ENCODE results near the gene ANO3. TPM values are rescaled to one million over a fixed set of nuclear protein-coding genes. Genes with fewer than 3 reads are reported as not detected.

The ANO3 gene
- total and polyA plus RNA-seq, 2 experiments from 2014 or later: 0.10 to 0.32 TPM

GRCh38 chr11:26569646-26570045 is 237.7 kb downstream of the ANO3 start:
- Histone ChIP-seq H3K9me2 (ENCODE audit: insufficient read depth) (no peaks in the 10 kb centered on the region), H3K27me3 (replicated peaks; ENCODE audit: insufficient read depth) (no peaks in the 10 kb centered on the region), H3K9ac (no peak overlapping the region), H3K4me2 (ENCODE audit: unreplicated experiment) (no peak overlapping the region), H3F3A (ENCODE audit: insufficient read depth) (no peaks in the 10 kb centered on the region), H4K20me1 (ENCODE audit: insufficient read depth) (no peaks in the 10 kb centered on the region), H3K27ac (no peak overlapping the region), H3K4me3 (no peak overlapping the region), H3K79me2 (ENCODE audit: insufficient read depth) (no peaks in the 10 kb centered on the region), H2AFZ (no peak overlapping the region), H3K9me3 (ENCODE audit: low read depth) (no peaks in the 10 kb centered on the region), H3K36me3 (ENCODE audit: low read depth) (no peaks in the 10 kb centered on the region), H3K4me1 (ENCODE audit: insufficient read depth) (no peaks in the 10 kb centered on the region)
- no peak for DNase-seq
- TF ChIP-seq EZH2phosphoT487 (IDR thresholded peaks at IDR 0.05; ENCODE audit: insufficient read depth, low read depth): no peak
- no peak for TF ChIP-seq EZH2 (IDR thresholded peaks at IDR 0.05; ENCODE audit: insufficient read depth, poor library complexity, severe bottlenecking)
- in situ Hi-C loops (cut with MboI): no loop called here
- WGBS, 2 experiments (ENCODE audit: low coverage in 1 of 2, low lambda C conversion rate in 2 of 2, missing lambda C conversion rate in 2 of 2): 74 to 83% methylated on average over 2 of the region's 2 CpGs

- Histone ChIP-seq H3F3A (ENCODE audit: insufficient read depth) (no peaks in the 10 kb centered on the region), H4K20me1 (ENCODE audit: insufficient read depth) (no peaks in the 10 kb centered on the region), H3K27me3 (replicated peaks; ENCODE audit: insufficient read depth) (no peaks in the 10 kb centered on the region), H2AFZ (no peak within 1 kb of the TSS), H3K9ac (no peak within 1 kb of the TSS), H3K9me2 (ENCODE audit: insufficient read depth) (no peaks in the 10 kb centered on the region), H3K36me3 (ENCODE audit: low read depth) (no peaks in the 10 kb centered on the region), H3K4me1 (ENCODE audit: insufficient read depth) (no peaks in the 10 kb centered on the region), H3K79me2 (ENCODE audit: insufficient read depth) (no peaks in the 10 kb centered on the region), H3K4me2 (ENCODE audit: unreplicated experiment) (no peak within 1 kb of the TSS), H3K9me3 (ENCODE audit: low read depth) (no peaks in the 10 kb centered on the region), H3K4me3 (no peak within 1 kb of the TSS), H3K27ac (no peak within 1 kb of the TSS)
- in situ Hi-C loops (cut with MboI): no loop called here
- TF ChIP-seq EZH2phosphoT487 (IDR thresholded peaks at IDR 0.05; ENCODE audit: insufficient read depth, low read depth): no peak
- TF ChIP-seq EZH2 (IDR thresholded peaks at IDR 0.05; ENCODE audit: insufficient read depth, poor library complexity, severe bottlenecking): no peak
- WGBS, 2 experiments (ENCODE audit: low coverage in 1 of 2, low lambda C conversion rate in 2 of 2, missing lambda C conversion rate in 2 of 2): 80 to 81% methylated on average over 12 of the region's 12 CpGs
- DNase-seq: no peak
Observed at GRCh38 chr11:26571861-26572654, 240.1 kb downstream of the ANO3 start, which contains the start of gene MUC15. Gene MUC15, minus strand, starts transcription at chr11:26572263. Its CDS starts 5,169 bp downstream, at chr11:26567094.

GRCh38 chr11:26572770-26573402 is 241.0 kb downstream of the ANO3 start:
- Histone ChIP-seq H3F3A (ENCODE audit: insufficient read depth) (no peaks in the 10 kb centered on the region), H3K4me2 (ENCODE audit: unreplicated experiment) (no peak overlapping the region), H3K27ac (no peak overlapping the region), H3K9ac (no peak overlapping the region), H3K9me3 (ENCODE audit: low read depth) (no peaks in the 10 kb centered on the region), H3K79me2 (ENCODE audit: insufficient read depth) (no peaks in the 10 kb centered on the region), H3K36me3 (ENCODE audit: low read depth) (no peaks in the 10 kb centered on the region), H3K9me2 (ENCODE audit: insufficient read depth) (no peaks in the 10 kb centered on the region), H2AFZ (no peak overlapping the region), H4K20me1 (ENCODE audit: insufficient read depth) (no peaks in the 10 kb centered on the region), H3K4me3 (no peak overlapping the region), H3K27me3 (replicated peaks; ENCODE audit: insufficient read depth) (no peaks in the 10 kb centered on the region), H3K4me1 (ENCODE audit: insufficient read depth) (no peaks in the 10 kb centered on the region)
- in situ Hi-C loops (cut with MboI): no loop called here
- 90% methylated on average over 11 of the region's 11 CpGs for WGBS, 2 experiments (ENCODE audit: low coverage in 1 of 2, low lambda C conversion rate in 2 of 2, missing lambda C conversion rate in 2 of 2)
- DNase-seq: no peak
- TF ChIP-seq EZH2 (IDR thresholded peaks at IDR 0.05; ENCODE audit: insufficient read depth, poor library complexity, severe bottlenecking) (no peak), EZH2phosphoT487 (IDR thresholded peaks at IDR 0.05; ENCODE audit: insufficient read depth, low read depth) (no peak)

GRCh38 chr11:26573896-26574295 is 242.0 kb downstream of the ANO3 start:
- H3K36me3 ChIP-seq (ENCODE audit: low read depth): no peaks in the 10 kb centered on the region
- peaks cover 2% of the 10 kb centered on the region for H3K4me1 ChIP-seq (ENCODE audit: insufficient read depth)
- H3K9me2 ChIP-seq (ENCODE audit: insufficient read depth): no peaks in the 10 kb centered on the region
- H3K4me2 ChIP-seq (ENCODE audit: unreplicated experiment): no peak overlapping the region
- no peaks in the 10 kb centered on the region for H3K79me2 ChIP-seq (ENCODE audit: insufficient read depth)
- H3K4me3 ChIP-seq: no peak overlapping the region
- TF ChIP-seq EZH2phosphoT487 (IDR thresholded peaks at IDR 0.05; ENCODE audit: insufficient read depth, low read depth) (no peak), EZH2 (IDR thresholded peaks at IDR 0.05; ENCODE audit: insufficient read depth, poor library complexity, severe bottlenecking) (no peak)
- no peaks in the 10 kb centered on the region for H3K9me3 ChIP-seq (ENCODE audit: low read depth)
- no peak overlapping the region for H2AFZ ChIP-seq
- H4K20me1 ChIP-seq (ENCODE audit: insufficient read depth): no peaks in the 10 kb centered on the region
- DNase-seq: no peak
- no peaks in the 10 kb centered on the region for H3K27me3 ChIP-seq (replicated peaks; ENCODE audit: insufficient read depth)
- H3K27ac ChIP-seq: no peak overlapping the region
- H3K9ac ChIP-seq: no peak overlapping the region
- 93% methylated on average over 2 of the region's 2 CpGs for WGBS, 2 experiments (ENCODE audit: low coverage in 1 of 2, low lambda C conversion rate in 2 of 2, missing lambda C conversion rate in 2 of 2)
- in situ Hi-C loops (cut with MboI): no loop called here
- peaks cover 3% of the 10 kb centered on the region; the same call in 1 of the 2 replicates for H3F3A ChIP-seq (ENCODE audit: insufficient read depth)

Measured in GM23248 (cell line).